Transverse colon (tissue), 4 donors: ENCODE data around the gene MMP11.

Experiments used
- EP300 ChIP-seq: sonication (generic); formaldehyde crosslinking; IDR thresholded peaks from one replicate; pipeline ENCODE4 v1.6.1; 2017; ENCODE audit warnings: antibody characterized with exemption, low read depth
- POLR2A ChIP-seq: fragments of 450-650 bp; IDR thresholded peaks from one replicate; pipeline ENCODE4 v1.6.1; 2016; ENCODE audit warnings: antibody characterized with exemption, mild to moderate bottlenecking, moderate library complexity
- POLR2AphosphoS5 ChIP-seq, 3 donors: sonication (generic); formaldehyde crosslinking; IDR thresholded peaks; one replicate each; pipeline ENCODE4 v1.6.1; 2016; ENCODE audit warnings: antibody characterized with exemption in 3 of 3
- TF ChIP-seq, protein P1 (sequence below), 5 experiments: fragments of 200-600 bp in 3 of 5; fragments of 450-650 bp in 2 of 5; sonication (generic) in 3 of 5; IDR thresholded peaks; 1 replicate in 2 of 5; 2 replicates in 3 of 5; pipeline ENCODE4 v1.5.1; 2016 to 2017; ENCODE audit warnings: antibody characterized with exemption in 5 of 5, inconsistent platforms in 3 of 5, mild to moderate bottlenecking in 2 of 5, moderate library complexity in 1 of 5

DNA sequence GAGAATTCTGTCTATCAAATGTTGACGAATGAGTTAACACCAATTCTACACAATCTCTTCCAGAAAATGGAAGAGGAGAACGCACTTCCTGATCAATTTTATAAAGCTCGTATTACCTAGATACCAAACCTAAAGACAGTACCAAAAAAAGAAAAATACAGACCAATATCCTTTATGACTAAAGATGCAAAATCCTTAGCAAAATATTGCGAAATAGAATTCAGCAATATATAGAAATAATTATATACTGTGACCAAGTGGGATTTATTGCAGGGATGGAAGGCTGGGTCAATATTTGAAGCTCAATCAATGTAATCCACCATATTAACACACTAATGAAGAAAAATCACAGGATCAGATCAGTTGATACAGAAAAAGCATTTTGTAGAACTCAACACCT is 39.7 kb downstream of the MMP11 start:
- TF ChIP-seq, protein P1, sequence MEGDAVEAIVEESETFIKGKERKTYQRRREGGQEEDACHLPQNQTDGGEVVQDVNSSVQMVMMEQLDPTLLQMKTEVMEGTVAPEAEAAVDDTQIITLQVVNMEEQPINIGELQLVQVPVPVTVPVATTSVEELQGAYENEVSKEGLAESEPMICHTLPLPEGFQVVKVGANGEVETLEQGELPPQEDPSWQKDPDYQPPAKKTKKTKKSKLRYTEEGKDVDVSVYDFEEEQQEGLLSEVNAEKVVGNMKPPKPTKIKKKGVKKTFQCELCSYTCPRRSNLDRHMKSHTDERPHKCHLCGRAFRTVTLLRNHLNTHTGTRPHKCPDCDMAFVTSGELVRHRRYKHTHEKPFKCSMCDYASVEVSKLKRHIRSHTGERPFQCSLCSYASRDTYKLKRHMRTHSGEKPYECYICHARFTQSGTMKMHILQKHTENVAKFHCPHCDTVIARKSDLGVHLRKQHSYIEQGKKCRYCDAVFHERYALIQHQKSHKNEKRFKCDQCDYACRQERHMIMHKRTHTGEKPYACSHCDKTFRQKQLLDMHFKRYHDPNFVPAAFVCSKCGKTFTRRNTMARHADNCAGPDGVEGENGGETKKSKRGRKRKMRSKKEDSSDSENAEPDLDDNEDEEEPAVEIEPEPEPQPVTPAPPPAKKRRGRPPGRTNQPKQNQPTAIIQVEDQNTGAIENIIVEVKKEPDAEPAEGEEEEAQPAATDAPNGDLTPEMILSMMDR (IDR thresholded peaks at IDR 0.05), result no peak
- TF ChIP-seq POLR2A (no peak), POLR2AphosphoS5 (IDR thresholded peaks at IDR 0.05) (no peak), EP300 (no peak)
